GM18867 (cell line): ENCODE data around the gene PSMD1.

Experiments used
- ATAC-seq: cut with Tn5 transposase; IDR thresholded peaks from one replicate; pipeline ENCODE4 v1.9.1; 2021; ENCODE audit warnings: mild to moderate bottlenecking, moderate library complexity; ENCODE audit not compliant: unreplicated experiment

PSMD1 gene

DNA sequence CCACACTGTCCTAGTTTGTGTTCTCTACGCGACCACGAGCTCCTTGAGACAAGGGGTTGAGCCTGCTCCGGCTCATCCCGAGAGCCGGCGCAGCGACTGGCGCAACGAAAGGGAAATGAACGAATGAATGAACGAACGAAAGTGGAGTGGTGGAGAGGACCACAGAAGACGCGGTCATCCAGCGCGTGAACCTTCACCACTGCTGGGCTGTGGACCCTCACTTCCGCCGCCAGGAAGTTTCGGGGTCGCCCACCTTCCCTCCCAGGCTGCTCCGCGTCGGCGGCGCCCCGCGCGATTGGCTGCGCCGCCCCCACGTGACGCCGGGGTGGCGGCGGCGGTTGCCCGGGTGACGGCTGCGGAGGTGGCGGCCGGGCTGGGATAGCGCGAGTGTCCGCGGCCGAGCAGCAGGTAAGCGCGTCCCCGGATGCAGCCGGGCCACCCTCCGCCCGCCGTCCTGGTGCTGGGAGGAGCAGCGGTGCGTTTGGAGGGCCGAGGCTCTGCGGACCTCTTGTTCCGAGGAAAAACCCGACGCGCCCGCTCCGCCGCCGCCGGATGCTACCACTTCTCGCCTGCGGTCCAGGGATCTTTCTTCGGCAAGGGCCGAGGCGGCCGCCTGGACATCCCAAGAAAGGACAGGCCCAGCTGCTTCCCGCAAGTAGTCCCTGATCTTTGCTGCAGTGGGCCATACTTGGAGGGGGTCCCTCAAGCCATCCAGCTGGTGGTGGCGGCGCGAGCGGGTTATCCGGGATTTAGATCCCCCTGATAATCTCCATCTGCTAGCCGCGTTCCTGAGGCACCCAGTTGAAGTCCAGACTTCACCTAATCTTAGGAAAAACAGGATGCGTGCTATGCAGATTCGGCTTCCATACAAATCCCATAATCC is 141.9 kb downstream of the PSMD1 start, which contains the start of gene ARMC9:
ARMC9 (plus strand) TSS at position 341 of the 883 bp plus-strand sequence. CDS start 7,608 bp downstream, outside the sequence.
- ATAC-seq: peak; percentile 95

DNA sequence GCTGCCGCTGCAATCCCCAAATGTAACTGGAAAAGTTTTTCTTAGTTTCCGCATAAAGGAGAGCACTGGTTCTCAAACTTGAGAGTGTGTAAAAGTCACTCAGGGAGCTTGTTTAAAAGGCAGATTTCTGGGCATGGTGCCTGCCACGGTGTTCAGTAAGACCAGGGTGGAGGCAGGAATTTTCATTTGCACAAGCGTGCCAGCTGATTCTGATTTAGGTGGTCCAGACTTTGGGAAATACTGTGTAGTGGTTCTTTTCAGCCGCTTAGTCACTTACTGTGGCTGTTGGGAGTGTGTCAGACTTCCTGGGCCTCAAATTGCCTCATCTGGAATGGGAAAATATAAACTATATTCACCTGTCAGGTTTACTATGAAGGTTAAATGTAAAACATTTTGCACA is 142.6 kb downstream of the PSMD1 start:
- no peak for ATAC-seq

DNA sequence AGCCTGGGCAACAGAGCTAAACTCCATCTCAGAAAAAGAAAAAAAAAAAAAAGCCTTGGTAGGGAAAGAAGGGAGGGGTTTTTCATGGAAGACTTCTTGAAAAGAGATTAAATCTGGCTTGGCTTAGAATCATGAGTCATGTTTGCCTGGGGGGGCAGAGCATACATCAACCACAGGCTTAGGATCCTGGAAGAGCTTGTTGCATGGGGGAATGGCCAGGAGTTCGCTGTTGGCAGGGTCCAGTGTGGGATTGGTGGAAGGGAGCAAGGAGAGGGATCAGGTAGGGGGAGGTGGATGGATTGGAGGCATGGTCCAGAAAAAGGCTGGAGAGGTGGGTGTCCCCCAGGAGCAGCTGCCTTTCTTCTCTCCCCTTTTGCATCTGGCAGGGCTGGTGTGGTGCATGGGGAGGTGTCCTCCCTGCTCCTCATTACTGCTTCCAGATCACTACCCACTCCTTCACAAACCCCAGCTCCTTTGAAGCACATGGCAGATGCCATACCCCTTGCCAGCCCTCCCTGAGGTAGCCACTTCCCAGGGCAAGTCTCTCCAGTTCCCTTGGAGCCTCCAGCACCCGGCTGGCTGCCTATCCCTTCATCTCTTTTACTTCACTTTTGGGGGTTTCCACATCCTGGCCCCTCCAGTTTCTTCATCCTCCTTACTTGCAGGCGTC is 144.3 kb downstream of the PSMD1 start:
- ATAC-seq: no peak

DNA sequence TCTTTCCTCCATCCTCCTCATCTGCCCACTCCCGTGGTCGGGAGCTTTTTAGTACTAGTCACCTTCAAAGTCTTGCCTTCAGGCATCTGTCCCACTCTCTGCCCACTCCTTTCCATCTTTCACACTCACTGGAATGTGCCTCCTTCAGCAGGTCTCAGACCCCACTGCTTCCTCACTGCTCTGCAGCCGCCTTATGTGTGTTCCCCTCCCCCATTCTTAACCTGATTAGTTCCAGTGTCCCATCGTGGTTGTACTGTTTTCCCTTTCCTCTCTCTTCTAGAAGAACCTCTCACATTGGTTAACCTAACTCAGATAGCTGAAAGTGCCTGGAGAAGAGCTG is 144.8 kb downstream of the PSMD1 start:
- no peak for ATAC-seq

DNA sequence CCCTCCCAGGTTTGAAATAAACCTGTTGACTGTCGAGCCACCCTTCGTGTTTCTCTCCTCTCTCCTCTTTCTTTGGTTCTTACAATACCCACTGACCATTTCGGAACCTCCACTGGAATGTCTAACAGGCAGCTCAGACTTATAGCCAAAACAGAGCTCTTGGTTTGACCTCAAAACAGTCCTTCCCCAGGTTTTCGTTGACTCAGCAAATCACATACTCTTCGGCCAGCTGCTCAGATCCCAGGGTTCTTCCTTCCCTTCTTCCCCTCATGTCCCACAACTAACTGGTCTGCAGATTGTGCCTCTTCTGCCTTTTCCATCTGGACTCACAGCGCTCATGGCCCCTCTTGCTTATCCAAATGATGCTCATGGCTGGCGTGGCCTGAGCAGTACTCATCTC is 146.4 kb downstream of the PSMD1 start:
- no peak for ATAC-seq

DNA sequence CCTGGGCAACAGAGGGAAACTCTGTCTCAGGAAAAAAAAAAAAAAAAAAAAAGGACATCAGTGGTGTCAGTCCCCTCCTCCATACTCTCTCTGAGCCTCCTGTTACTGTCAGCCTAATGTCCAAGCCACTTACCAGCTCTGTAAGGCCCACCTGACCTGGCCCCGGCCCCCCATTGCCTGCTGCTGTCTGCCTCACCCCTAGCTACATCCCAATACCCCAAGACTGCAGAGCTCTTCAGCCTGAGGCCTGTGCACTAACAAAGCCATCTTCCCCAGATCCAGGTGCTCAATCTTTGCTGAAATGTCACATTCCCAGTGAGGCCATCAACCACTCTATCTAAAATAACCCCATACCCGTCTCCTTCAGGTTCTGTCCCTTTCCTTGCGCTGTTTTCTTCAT is 147.5 kb downstream of the PSMD1 start:
- ATAC-seq: no peak

DNA sequence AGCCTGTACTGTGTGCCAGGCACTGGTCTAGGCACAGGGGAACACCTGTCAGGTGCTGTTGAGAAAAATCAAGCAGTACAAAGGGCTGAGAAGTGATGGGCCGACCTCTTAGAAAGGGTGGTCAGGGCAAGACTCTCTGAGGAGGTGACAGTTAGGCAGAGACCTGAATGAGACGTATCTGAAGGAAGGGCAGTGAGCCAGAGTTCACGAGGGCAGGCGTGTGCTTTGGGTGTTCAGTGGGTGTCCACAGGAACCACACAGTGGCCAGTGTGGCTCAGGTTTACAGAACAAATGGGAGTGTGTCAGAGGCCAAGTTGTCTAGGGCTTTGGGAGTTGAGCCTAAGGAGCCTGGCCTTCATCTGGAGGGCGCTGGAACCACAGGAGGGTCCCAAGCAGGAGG is 147.9 kb downstream of the PSMD1 start:
- ATAC-seq: no peak

DNA sequence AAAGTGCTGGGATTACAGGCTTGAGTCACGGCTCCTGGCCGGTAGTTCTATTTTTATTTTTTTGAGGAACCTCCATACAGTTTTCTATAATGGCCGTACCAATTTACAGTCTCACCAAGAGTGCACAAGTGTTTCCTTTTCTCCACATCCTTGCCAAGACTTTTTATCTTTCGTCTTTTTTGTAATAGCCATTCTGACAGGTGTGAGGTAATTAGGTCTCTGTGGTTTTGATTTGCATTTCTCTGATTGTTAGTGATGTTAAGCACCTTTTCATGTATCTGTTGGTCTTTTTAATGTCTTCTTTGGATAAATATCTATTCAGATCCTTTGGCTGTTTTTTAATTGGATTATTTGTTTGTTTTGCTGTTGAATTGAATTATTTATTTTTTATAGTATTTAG is 151.1 kb downstream of the PSMD1 start:
- peak; percentile 36 for ATAC-seq

DNA sequence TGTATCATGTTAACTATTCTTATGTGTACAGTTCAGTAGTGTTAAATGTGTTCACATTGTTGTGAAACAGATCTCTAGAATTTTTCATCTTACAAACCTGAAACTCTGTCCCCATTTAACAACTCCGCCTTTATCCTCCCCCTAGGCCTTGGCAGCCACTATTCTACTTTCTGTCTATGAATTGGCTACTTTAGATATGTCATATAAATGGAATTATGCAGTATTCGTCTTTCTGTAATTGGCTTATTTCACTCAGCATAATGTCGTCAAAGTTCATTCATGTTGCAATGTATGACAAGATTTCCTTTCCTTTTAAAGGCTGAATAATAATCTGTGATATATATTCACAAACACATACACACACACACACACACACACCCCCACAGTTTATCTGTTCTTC is 154.1 kb downstream of the PSMD1 start:
- no peak for ATAC-seq

DNA sequence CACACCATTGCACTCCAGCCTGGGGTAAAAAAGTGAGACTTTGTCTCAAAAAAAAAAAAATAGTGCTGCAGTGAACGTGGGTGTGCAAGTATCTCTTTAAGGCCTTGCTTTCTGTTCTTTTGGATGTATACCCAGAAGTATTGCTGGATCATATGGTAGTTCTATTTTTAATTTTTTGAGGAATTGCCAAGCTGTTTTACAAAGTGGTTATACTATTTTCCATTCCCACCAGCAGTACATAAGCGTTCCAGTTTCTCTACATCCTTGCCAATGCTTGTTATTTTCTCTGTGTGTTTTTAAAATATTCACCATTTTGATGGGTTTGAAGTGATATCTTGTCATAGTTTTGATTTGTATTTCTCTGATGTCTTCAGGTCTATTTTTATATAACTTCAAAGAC is 154.8 kb downstream of the PSMD1 start:
- ATAC-seq: no peak

DNA sequence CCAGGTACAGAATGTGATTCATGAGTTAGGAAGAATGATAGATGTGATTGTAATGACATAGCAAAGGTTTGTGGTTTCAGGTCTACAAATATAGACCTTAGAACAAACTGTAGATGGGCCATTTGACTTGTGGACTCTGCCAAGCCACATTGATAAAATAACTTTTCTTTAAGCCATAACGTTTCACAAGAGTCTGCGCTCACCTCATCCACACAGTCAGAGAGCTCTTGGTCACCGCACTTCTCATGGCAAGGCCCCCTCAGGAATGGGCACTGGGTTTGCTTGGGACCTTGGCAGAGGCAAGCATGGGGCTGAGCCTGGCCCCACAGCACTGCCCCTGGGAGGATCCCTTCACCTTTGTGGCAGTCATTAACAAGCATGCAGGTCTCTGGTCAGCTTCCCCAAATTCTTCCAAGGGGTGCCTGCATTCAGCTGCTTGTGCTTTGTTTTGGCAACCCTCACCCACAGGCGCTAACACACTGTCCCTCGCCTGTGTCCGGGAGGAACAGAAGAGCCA is 155.7 kb downstream of the PSMD1 start:
- no peak for ATAC-seq

DNA sequence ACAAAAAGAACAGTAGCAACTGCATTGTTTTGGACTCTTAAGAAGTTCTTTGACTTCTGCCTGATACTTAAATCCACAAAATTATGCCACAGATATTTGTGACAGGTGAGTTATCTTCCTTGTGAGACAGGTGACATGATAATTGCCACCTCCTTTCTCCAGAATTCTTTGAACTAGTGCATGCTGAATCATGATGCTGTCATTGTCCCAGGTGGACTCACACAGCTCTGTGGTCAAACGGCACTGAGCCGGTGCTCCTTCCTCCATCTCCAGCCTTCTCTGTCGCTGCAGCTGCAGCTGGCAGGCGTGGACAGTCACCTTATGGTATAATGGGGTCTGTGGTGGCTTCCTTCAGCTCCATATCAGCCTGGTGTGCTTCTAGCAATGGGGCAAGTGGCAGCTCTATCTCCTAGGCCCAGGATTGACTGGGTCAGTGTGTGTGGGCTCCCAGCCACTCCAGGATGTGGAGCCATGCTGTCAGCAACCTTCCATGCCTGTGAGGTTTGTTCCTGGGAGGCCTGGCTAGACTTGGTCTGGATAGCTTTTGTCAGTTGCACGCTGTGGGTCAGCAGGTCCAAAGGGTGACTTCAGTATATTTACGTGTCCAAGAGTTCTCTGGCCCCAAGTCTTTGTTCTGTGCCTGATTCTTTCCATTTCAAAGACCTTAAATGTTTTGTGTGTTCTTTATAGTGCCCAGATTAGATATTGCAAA is 157.4 kb downstream of the PSMD1 start:
- ATAC-seq: no peak

DNA sequence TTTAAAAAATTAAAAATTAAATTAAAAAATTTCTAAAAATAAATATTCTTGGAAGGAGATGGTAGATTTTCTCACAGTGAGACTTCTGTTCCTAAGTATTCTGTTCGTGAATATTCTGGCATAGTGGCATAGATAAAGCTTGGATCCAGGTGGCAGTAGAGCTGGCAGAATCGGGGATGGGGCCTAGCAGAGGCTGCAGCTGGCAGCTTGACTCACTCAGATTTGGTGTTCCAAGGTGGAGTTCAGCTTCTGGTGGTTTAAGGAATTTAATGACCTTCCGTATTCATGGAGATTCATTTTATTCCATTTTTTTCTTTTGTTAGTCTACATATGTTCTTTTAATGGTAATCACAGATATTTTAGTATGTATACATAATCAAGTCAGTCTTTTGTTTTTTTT is 161.7 kb downstream of the PSMD1 start:
- no peak for ATAC-seq

DNA sequence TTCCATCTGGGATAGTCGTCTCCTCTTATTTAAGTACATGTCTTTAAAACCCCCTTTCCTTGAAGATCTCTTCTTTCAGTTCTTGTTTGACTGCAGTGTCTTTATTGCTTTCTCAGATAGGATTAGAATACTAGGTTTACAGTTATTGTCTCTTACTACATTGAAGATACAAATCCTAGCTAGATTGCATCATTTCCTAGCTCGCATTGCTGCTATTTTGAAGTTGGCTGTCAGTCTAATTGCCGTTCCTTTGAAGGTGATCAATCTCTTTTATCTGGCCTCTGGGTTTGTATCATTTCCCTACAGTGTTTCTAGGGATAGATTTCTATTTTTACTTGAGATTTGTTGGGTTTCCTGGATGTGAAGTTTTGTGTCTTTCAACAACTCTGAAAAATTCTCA is 162.6 kb downstream of the PSMD1 start:
- ATAC-seq: no peak

DNA sequence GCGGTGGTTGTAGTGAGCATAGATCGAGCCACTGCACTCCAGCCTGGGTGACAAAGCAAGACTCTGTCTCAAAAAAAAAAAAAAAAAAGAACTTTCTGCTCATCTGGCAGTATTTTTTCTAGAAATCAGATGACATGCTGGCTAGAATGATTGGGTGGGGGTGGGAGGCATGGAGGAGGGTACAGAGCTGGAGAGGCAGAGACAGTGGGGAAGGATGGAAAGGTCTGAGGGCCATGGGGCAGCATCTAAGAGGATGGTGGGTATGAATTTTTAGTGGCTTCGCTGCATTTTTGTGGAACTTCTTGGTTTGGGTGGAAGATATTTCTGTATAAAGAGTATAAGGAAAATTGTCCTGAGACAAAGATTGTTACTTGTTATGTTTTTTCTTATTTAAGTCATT is 165.1 kb downstream of the PSMD1 start:
- no peak for ATAC-seq
